GM23338 (cell line): ENCODE results near the gene GOLGA6B. TPM values are rescaled to one million over a fixed set of nuclear protein-coding genes. Genes with fewer than 3 reads are reported as not detected.
"Not testable (repeated sequence)": the region's sequence is repeated elsewhere in the genome, so short reads cannot be mapped to it uniquely, and the experiment has no call there.

Experiments used
- ATAC-seq: fragments of 200-7000 bp; cut with Tn5 transposase; 3 replicates; pipeline ENCODE4 v1.9.1; 2020
- DNase-seq: peaks from one replicate; pipeline ENCODE4 v3.0.0-alpha.2; 2015; ENCODE audit warnings: low spot score
- H2AFZ ChIP-seq: fragments of 200-600 bp; sonication (generic); 2 replicates; pipeline ENCODE4 v1.8.0; 2016; ENCODE audit warnings: antibody characterized with exemption, mild to moderate bottlenecking, moderate library complexity
- H3F3A ChIP-seq: fragments of 200-600 bp; sonication (generic); replicated peaks from 2 replicates; pipeline ENCODE4 v1.8.0; 2017; ENCODE audit warnings: antibody characterized with exemption, mixed run types, low read depth
- H3K27ac ChIP-seq: fragments of 200-600 bp; sonication (generic); 2 replicates; pipeline ENCODE4 v1.6.1; 2016; ENCODE audit warnings: low read depth
- H3K27me3 ChIP-seq: fragments of 200-600 bp; sonication (generic); 2 replicates; pipeline ENCODE4 v1.8.0; 2016; ENCODE audit warnings: mild to moderate bottlenecking, mixed run types, moderate library complexity; ENCODE audit not compliant: insufficient read depth
- H3K36me3 ChIP-seq: fragments of 200-600 bp; sonication (generic); 2 replicates; pipeline ENCODE4 v1.8.0; 2016; ENCODE audit warnings: mild to moderate bottlenecking; ENCODE audit not compliant: insufficient read depth
- H3K4me1 ChIP-seq: fragments of 200-600 bp; sonication (generic); 2 replicates; pipeline ENCODE4 v1.8.0; 2016; ENCODE audit warnings: mild to moderate bottlenecking, moderate library complexity; ENCODE audit not compliant: insufficient read depth
- H3K4me2 ChIP-seq: fragments of 200-600 bp; sonication (generic); 2 replicates; pipeline ENCODE4 v1.7.1; 2017; ENCODE audit warnings: mixed run types
- H3K4me3 ChIP-seq: fragments of 200-600 bp; sonication (generic); 2 replicates; pipeline ENCODE4 v1.6.1; 2016; ENCODE audit warnings: mixed run types
- H3K79me2 ChIP-seq: fragments of 200-600 bp; sonication (generic); replicated peaks from 2 replicates; pipeline ENCODE4 v1.8.0; 2017; ENCODE audit warnings: mild to moderate bottlenecking; ENCODE audit not compliant: insufficient read depth
- H3K9me2 ChIP-seq: fragments of 200-600 bp; sonication (generic); 2 replicates; pipeline ENCODE4 v1.8.0; 2017; ENCODE audit not compliant: insufficient read depth
- H4K20me1 ChIP-seq: fragments of 200-600 bp; sonication (generic); replicated peaks from 2 replicates; pipeline ENCODE4 v1.8.0; 2017; ENCODE audit warnings: mild to moderate bottlenecking; ENCODE audit not compliant: insufficient read depth
- H3K27ac Mint-ChIP-seq: 2 replicates; pipeline ENCODE4 v1.8.0; 2020; ENCODE audit warnings: inconsistent platforms, mild to moderate bottlenecking, moderate library complexity, mixed read lengths
- H3K27me3 Mint-ChIP-seq: 3 replicates; pipeline ENCODE4 v1.8.0; 2022; ENCODE audit warnings: low read depth, mild to moderate bottlenecking, moderate library complexity, mixed read lengths, inconsistent platforms; ENCODE audit not compliant: insufficient read depth, poor library complexity
- H3K36me3 Mint-ChIP-seq: 3 replicates; pipeline ENCODE4 v1.8.0; 2021; ENCODE audit warnings: low read depth, mild to moderate bottlenecking, inconsistent platforms, moderate library complexity, mixed read lengths
- H3K4me1 Mint-ChIP-seq: 3 replicates; pipeline ENCODE4 v1.8.0; 2020; ENCODE audit warnings: mild to moderate bottlenecking, inconsistent platforms, mixed read lengths
- H3K4me3 Mint-ChIP-seq: 3 replicates; pipeline ENCODE4 v1.8.0; 2021; ENCODE audit warnings: moderate library complexity, mild to moderate bottlenecking, inconsistent platforms, mixed read lengths
- H3K9me3 Mint-ChIP-seq: 3 replicates; pipeline ENCODE4 v1.8.0; 2020; ENCODE audit warnings: moderate library complexity, mild to moderate bottlenecking, inconsistent platforms, mixed read lengths
- CREB1 ChIP-seq: fragments of 250-450 bp; sonication (Bioruptor Pico); IDR thresholded peaks from 2 replicates; pipeline ENCODE4 v1.5.0; 2020; ENCODE audit warnings: low read depth, mild to moderate bottlenecking, moderate library complexity
- ETS1 ChIP-seq: IDR thresholded peaks from 2 replicates; pipeline ENCODE4 v1.6.1; 2016; ENCODE audit warnings: antibody characterized with exemption
- EZH2 ChIP-seq: fragments of 200-600 bp; sonication (generic); IDR thresholded peaks from one replicate; pipeline ENCODE4 v1.8.0; 2017; ENCODE audit warnings: antibody characterized with exemption, mild to moderate bottlenecking, low read depth; ENCODE audit not compliant: unreplicated experiment
- EZH2phosphoT487 ChIP-seq: fragments of 200-600 bp; sonication (generic); IDR thresholded peaks from one replicate; pipeline ENCODE4 v1.8.1; 2018; ENCODE audit warnings: antibody characterized with exemption; ENCODE audit not compliant: unreplicated experiment
- NANOG ChIP-seq: IDR thresholded peaks from 2 replicates; pipeline ENCODE4 v1.6.1; 2016; ENCODE audit warnings: antibody characterized with exemption, borderline replicate concordance
- STAT1 ChIP-seq: IDR thresholded peaks from one replicate; pipeline ENCODE4 v1.6.1; 2016; ENCODE audit warnings: antibody characterized with exemption; ENCODE audit not compliant: unreplicated experiment
- ZNF331 ChIP-seq: fragments of 250-450 bp; sonication (Bioruptor Pico); IDR thresholded peaks from 2 replicates; pipeline ENCODE4 v1.5.0; 2020; ENCODE audit warnings: low read depth, mild to moderate bottlenecking, moderate library complexity
- polyA plus RNA-seq: library from polyadenylated mRNA; unstranded; fragments of >200 nt; fragmentation: Nextera tagmentation; extraction: Ambion mirVana; gene quantifications from 2 replicates; pipeline ENCODE4 v1.2.1, GENCODE V29; 2016
- total RNA-seq: library from RNA; depleted of rRNA; stranded (reverse); fragments of >200 nt; shearing (Covaris generic); gene quantifications from 2 replicates; pipeline ENCODE4 v1.2.3, GENCODE V29; 2014
- TF ChIP-seq, protein P1 (sequence below), 2 experiments: fragments of 200-600 bp in 1 of 2; sonication (generic) in 1 of 2; conservative IDR thresholded peaks; 2 replicates each; pipeline versions ENCODE4 v1.5.1 to v1.6.1; 2016 to 2017; ENCODE audit warnings: antibody characterized with exemption in 2 of 2, low read depth in 2 of 2, mild to moderate bottlenecking in 2 of 2, moderate library complexity in 1 of 2

GOLGA6B gene
- total and polyA plus RNA-seq, 2 experiments from 2014 or later = 0.65 TPM; not detected in 1

GRCh38 chr15:72615533-72616233 lies 38.8 kb upstream of the GOLGA6B start:
- not testable (repeated sequence) for H4K20me1 ChIP-seq, H3K27me3 ChIP-seq, H3F3A ChIP-seq, H3K9me2 ChIP-seq, H3K9me3 Mint-ChIP-seq, H3K36me3 ChIP-seq, H3K79me2 ChIP-seq, H3K27me3 Mint-ChIP-seq, H3K36me3 Mint-ChIP-seq
- Histone ChIP-seq H3K4me1 (peaks cover 15% of the 10 kb centered on the region), H3K4me2 (peak overlapping the region; percentile 69), H3K4me3 (peak overlapping the region; percentile 31), H3K27ac (0 out of 2 replicates have a peak overlapping the region, but pooled peaks have one; percentile 39), H2AFZ (peak overlapping the region; percentile 87)
- DNase-seq (peak; percentile 66), ATAC-seq (peak; percentile 85)
- Mint-ChIP-seq H3K27ac (peak overlapping the region; percentile 51), H3K4me1 (peaks cover 21% of the 10 kb centered on the region), H3K4me3 (peak overlapping the region; percentile 47)
- TF ChIP-seq, protein P1, sequence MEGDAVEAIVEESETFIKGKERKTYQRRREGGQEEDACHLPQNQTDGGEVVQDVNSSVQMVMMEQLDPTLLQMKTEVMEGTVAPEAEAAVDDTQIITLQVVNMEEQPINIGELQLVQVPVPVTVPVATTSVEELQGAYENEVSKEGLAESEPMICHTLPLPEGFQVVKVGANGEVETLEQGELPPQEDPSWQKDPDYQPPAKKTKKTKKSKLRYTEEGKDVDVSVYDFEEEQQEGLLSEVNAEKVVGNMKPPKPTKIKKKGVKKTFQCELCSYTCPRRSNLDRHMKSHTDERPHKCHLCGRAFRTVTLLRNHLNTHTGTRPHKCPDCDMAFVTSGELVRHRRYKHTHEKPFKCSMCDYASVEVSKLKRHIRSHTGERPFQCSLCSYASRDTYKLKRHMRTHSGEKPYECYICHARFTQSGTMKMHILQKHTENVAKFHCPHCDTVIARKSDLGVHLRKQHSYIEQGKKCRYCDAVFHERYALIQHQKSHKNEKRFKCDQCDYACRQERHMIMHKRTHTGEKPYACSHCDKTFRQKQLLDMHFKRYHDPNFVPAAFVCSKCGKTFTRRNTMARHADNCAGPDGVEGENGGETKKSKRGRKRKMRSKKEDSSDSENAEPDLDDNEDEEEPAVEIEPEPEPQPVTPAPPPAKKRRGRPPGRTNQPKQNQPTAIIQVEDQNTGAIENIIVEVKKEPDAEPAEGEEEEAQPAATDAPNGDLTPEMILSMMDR (conservative IDR thresholded peaks at IDR 0.05; ENCODE audit: low read depth in 2 of 2) = peak; percentile 32 to 65

DNA sequence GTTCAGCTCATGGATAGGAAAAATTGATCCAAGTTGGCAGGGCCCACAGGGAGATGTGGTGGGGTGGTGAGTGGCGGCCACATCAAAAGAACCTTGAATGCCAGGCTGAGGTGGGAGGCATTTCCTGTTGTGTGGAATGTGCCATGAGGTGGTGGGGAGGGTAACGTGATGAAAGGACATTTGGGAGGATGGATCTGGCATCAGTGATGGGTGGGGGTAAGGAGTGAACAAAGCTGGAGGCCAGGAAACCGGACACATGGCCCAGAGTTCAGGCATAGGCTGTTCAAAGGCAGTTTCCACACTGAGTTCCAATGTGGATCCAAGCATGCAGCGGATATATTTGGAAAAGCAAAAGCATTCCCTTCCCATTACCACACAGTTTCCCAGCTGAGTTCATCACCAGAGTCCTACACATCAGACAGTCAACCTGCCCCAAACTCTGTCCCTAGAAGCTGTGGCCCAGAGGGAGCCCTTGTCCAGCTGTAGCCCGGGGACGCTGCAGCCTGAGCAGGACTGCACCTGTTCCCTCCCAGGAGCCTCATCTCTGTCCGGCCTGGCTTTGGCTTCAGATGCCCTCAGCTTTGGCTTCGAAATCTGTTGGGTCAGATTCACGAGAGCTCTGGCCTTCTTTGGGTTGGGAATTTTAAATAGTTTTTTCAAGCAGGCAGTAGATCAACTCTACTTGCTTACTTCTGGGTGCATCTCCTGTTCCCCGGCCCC lies 37.8 kb upstream of the GOLGA6B start:
- H3K27me3 Mint-ChIP-seq = peaks cover 1% of the 10 kb centered on the region
- H3K27ac Mint-ChIP-seq = no peak overlapping the region
- no peaks in the 10 kb centered on the region for H3K79me2 ChIP-seq
- no peaks in the 10 kb centered on the region for H3K9me3 Mint-ChIP-seq
- no peaks in the 10 kb centered on the region for H3K36me3 ChIP-seq
- DNase-seq (peak; percentile 17), ATAC-seq (no peak)
- H3K4me1 ChIP-seq = peaks cover 15% of the 10 kb centered on the region
- H3K36me3 Mint-ChIP-seq = no peaks in the 10 kb centered on the region
- no peaks in the 10 kb centered on the region for H3K27me3 ChIP-seq
- H3F3A ChIP-seq = no peaks in the 10 kb centered on the region
- H3K27ac ChIP-seq = 0 out of 2 replicates have a peak overlapping the region, but pooled peaks have one; percentile 50
- H3K9me2 ChIP-seq = no peaks in the 10 kb centered on the region
- H3K4me2 ChIP-seq = peak overlapping the region; percentile 69
- peak overlapping the region; percentile 87; the same call in 1 of the 2 replicates for H2AFZ ChIP-seq
- H3K4me1 Mint-ChIP-seq = peaks cover 21% of the 10 kb centered on the region
- H3K4me3 ChIP-seq = peak overlapping the region; percentile 31
- 0 out of 3 replicates have a peak overlapping the region, but pooled peaks have one; percentile 47 for H3K4me3 Mint-ChIP-seq
- no peaks in the 10 kb centered on the region for H4K20me1 ChIP-seq
- TF ChIP-seq CREB1 (CRISPR knock-in tag) (no peak), ZNF331 (no peak), EZH2phosphoT487 (no peak), ETS1 (no peak), EZH2 (no peak), STAT1 (no peak), NANOG (no peak)
- TF ChIP-seq, protein P1 (conservative IDR thresholded peaks at IDR 0.05; ENCODE audit: low read depth in 2 of 2) = no peak

- H2AFZ ChIP-seq, H3K4me2 ChIP-seq, H3F3A ChIP-seq, H3K9me3 Mint-ChIP-seq, H3K9me2 ChIP-seq, H3K79me2 ChIP-seq, H3K36me3 ChIP-seq, H3K4me1 Mint-ChIP-seq, H3K4me1 ChIP-seq, H3K4me3 ChIP-seq, H4K20me1 ChIP-seq, H3K27ac ChIP-seq, H3K27me3 ChIP-seq, H3K4me3 Mint-ChIP-seq, H3K27me3 Mint-ChIP-seq, ATAC-seq, H3K27ac Mint-ChIP-seq, DNase-seq, H3K36me3 Mint-ChIP-seq: not testable (repeated sequence)
Measured at GRCh38 chr15:72623854-72624253, 30.6 kb upstream of the GOLGA6B start.

- peaks cover 12% of the 10 kb centered on the region for H3K27me3 Mint-ChIP-seq
- not testable (repeated sequence) for H3F3A ChIP-seq, H3K27me3 ChIP-seq, H3K79me2 ChIP-seq, H4K20me1 ChIP-seq, H3K4me3 ChIP-seq, H3K9me2 ChIP-seq, H3K36me3 Mint-ChIP-seq, H3K27ac Mint-ChIP-seq, H3K4me3 Mint-ChIP-seq, H3K4me2 ChIP-seq, ATAC-seq, H3K4me1 Mint-ChIP-seq, H3K27ac ChIP-seq, DNase-seq, H3K4me1 ChIP-seq, H3K9me3 Mint-ChIP-seq, H2AFZ ChIP-seq, H3K36me3 ChIP-seq
Measured at GRCh38 chr15:72626153-72626552, 28.3 kb upstream of the GOLGA6B start.
